ENCODE data around the gene FAM120B.

FAM120B gene

GRCh38 chr6:170272341-170273065 is 34.1 kb upstream of the FAM120B start:
- no peak overlapping the region for H3K27ac ChIP-seq
- no peak for TF ChIP-seq CTCF (conservative IDR thresholded peaks at IDR 0.05; ENCODE audit: low read depth)
- ChIA-PET POLR2A (ENCODE audit: low non-redundant PET) (no interaction called here), CTCF (no interaction called here)
- DNase-seq (ENCODE audit: low spot score), result no peak

GRCh38 chr6:170273191-170273590 is 33.4 kb upstream of the FAM120B start:
- DNase-seq (ENCODE audit: low spot score), result no peak
- ChIA-PET CTCF (no interaction called here), POLR2A (ENCODE audit: low non-redundant PET) (no interaction called here)
- no peak overlapping the region for H3K27ac ChIP-seq
- TF ChIP-seq CTCF (conservative IDR thresholded peaks at IDR 0.05; ENCODE audit: low read depth), result no peak

- no peak overlapping the region for H3K27ac ChIP-seq
- ChIA-PET POLR2A (ENCODE audit: low non-redundant PET) (no interaction called here), CTCF (no interaction called here)
- no peak for TF ChIP-seq CTCF (conservative IDR thresholded peaks at IDR 0.05; ENCODE audit: low read depth)
- DNase-seq (ENCODE audit: low spot score), result no peak
Measured at GRCh38 chr6:170273681-170274080, 32.9 kb upstream of the FAM120B start.

- CTCF ChIA-PET, result interaction anchor here (0.5 to 0.7 kb wide), 2 partner anchors 10 to 1086 kb away, joined by 3 read pairs; no protein-coding TSS in a partner anchor
- TF ChIP-seq CTCF (conservative IDR thresholded peaks at IDR 0.05; ENCODE audit: low read depth), result no peak
- no peak overlapping the region for H3K27ac ChIP-seq
- DNase-seq (ENCODE audit: low spot score), result no peak
- POLR2A ChIA-PET (ENCODE audit: low non-redundant PET), result no interaction called here
Measured at GRCh38 chr6:170274713-170275560, 31.6 kb upstream of the FAM120B start.

GRCh38 chr6:170276369-170277057 is 30.0 kb upstream of the FAM120B start:
- no peak for DNase-seq (ENCODE audit: low spot score)
- no peak overlapping the region for H3K27ac ChIP-seq
- ChIA-PET POLR2A (ENCODE audit: low non-redundant PET) (no interaction called here), CTCF (interaction anchor here (0.5 to 0.6 kb wide), 2 partner anchors 229 to 1386 kb away, joined by 3 to 4 read pairs; no protein-coding TSS in a partner anchor)
- no peak for TF ChIP-seq CTCF (conservative IDR thresholded peaks at IDR 0.05; ENCODE audit: low read depth)

All from RWPE1 (cell line).